Heart left ventricle (tissue), 16 donors: ENCODE data around the gene NEDD9. TPM values are rescaled to one million over a fixed set of nuclear protein-coding genes. Genes with fewer than 3 reads are reported as not detected.

Experiments
- ATAC-seq, 4 donors: fragments of 200-7000 bp; cut with Tn5 transposase; one replicate each; pipeline ENCODE4 v1.9.1; 2020 to 2022; ENCODE audit warnings: moderate library complexity in 4 of 4, mild to moderate bottlenecking in 3 of 4, moderate number of reproducible peaks in 1 of 4
- DNase-seq, 5 donors: peaks; one replicate each; pipeline ENCODE4 v3.0.0-alpha.2; 2020
- H3K27ac ChIP-seq, 12 donors: fragments of 200-600 bp; sonication (generic) in 4 of 12; one replicate each; pipeline versions ENCODE4 v1.5.0 to v1.8.0; 2016 to 2022; ENCODE audit warnings: mild to moderate bottlenecking in 2 of 12
- H3K27me3 ChIP-seq, 9 donors: fragments of 200-600 bp; sonication (generic) in 2 of 9; one replicate each; pipeline versions ENCODE4 v1.5.1 to v1.8.0; 2016 to 2022; ENCODE audit warnings: mild to moderate bottlenecking in 3 of 9
- H3K36me3 ChIP-seq, 9 donors: fragments of 200-600 bp; sonication (generic) in 2 of 9; one replicate each; pipeline versions ENCODE4 v1.5.0 to v1.8.0; 2018 to 2022; ENCODE audit warnings: mild to moderate bottlenecking in 2 of 9
- H3K4me1 ChIP-seq, 12 donors: fragments of 200-600 bp; sonication (generic) in 4 of 12; one replicate each; pipeline versions ENCODE4 v1.5.0 to v1.8.0; 2016 to 2022; ENCODE audit warnings: mild to moderate bottlenecking in 3 of 12
- H3K4me3 ChIP-seq, 12 donors: fragments of 200-600 bp; sonication (generic) in 4 of 12; one replicate each; pipeline versions ENCODE4 v1.5.0 to v1.8.0; 2017 to 2022; ENCODE audit warnings: mild to moderate bottlenecking in 9 of 12, moderate library complexity in 4 of 12
- H3K9me3 ChIP-seq, 12 donors: fragments of 200-600 bp; sonication (generic) in 4 of 12; one replicate each; pipeline versions ENCODE4 v1.5.0 to v1.8.0; 2016 to 2022; ENCODE audit warnings: mild to moderate bottlenecking in 1 of 12
- CTCF ChIP-seq, 12 donors: fragments of 200-600 bp; sonication (generic) in 4 of 12; IDR thresholded peaks; one replicate each; pipeline versions ENCODE4 v1.5.0 to v1.8.0; 2018 to 2022; ENCODE audit warnings: antibody characterized with exemption in 12 of 12, mild to moderate bottlenecking in 5 of 12
- POLR2A ChIP-seq, 2 donors: fragments of 450-650 bp; IDR thresholded peaks; one replicate each; pipeline ENCODE4 v1.6.1; 2017; ENCODE audit warnings: antibody characterized with exemption in 2 of 2, mild to moderate bottlenecking in 2 of 2, moderate library complexity in 2 of 2
- WGBS, 4 donors: extraction: QIAGEN DNeasy Blood & Tissue Kit in 2 of 4; methylation state at CpG; one replicate each; pipeline versions ENCODE4 v1.1.5 to v1.1.7; 2013 to 2018; 5-methylcytosine and 5-hydroxymethylcytosine counted together
- intact Hi-C, 10 donors: fragments of 100-400 bp; cut with DNase I; formaldehyde crosslinking; loops; one replicate each; pipeline versions ENCODE4 v1.11.1 to v1.14.2; 2022
- polyA plus RNA-seq, 2 donors: library from polyadenylated mRNA; stranded (reverse); fragments of 200-250 nt; gene quantifications; one replicate each; pipeline ENCODE4 v1.2.3, GENCODE V29; 2013
- total RNA-seq, 9 donors: library from RNA; depleted of rRNA in 2 of 9; stranded (reverse); fragments of >200 nt in 2 of 9; fragmentation: NEBNext Ultra II Directional in 3 of 9; extraction: Animal tissue kit (Norgen Biotek cat#: 25700) in 3 of 9; gene quantifications; one replicate each; pipeline versions ENCODE4 v1.1.0 to v1.2.4, GENCODE V29; 2016 to 2023
- donor health status: ischemic (EF 13 %, LVEDD 7.1; RV severe dilation, severe dysfunction).
- donor health status: healthy with polysubstance abuse.
- donor health status: DM: no; HTN: yes; CAD: no.
- donor health status: DM: no; HTN: no; CAD: no.
- donor health status: ischemic (EF 25% LVEDD 6.9; RV normal size, moderate dysfunction).
- donor health status: ischemic (EF 25% LVEDD 5.7; RV mildly dilated, moderate dysfunction).
- donor health status: healthy.
- donor health status: DM: yes; HTN: yes; CAD: no.
- donor health status: ischemic (EF 35%, LVEDD 5.7; RV mildly dilated, moderate dysfunction).
- donor health status: nonischemic (EF 11% LVEDD 7.7; RV severe dilation, severe dysfunction).
- donor health status: DM: yes; HTN: yes; CAD: no.
- donor health status: PGD.
- donor health status: ischemic (EF 29% LVEDD 5.4; RV normal size, mild dysfunction).
- donor health status: nonischemic (EF 23%, LVEDD 6.1; RV moderate dilation, normal function).

Gene NEDD9
- total and polyA plus RNA-seq, 11 donors = 10.2 to 55.7 (median 20.9) TPM

- DNase-seq = no peak
- TF ChIP-seq POLR2A (IDR thresholded peaks at IDR 0.05) = no peak
- TF ChIP-seq CTCF (IDR thresholded peaks at IDR 0.05) = no peak
- no peaks in the 10 kb centered on the region for H3K27me3 ChIP-seq
- WGBS, 4 donors = 96 to 98% (median 98%) methylated on average over 6 of the region's 6 CpGs
- peak overlapping the region in 4 of 12 donors; percentile 40 to 53 (median 50) for H3K4me3 ChIP-seq
- ATAC-seq = no peak
- H3K4me1 ChIP-seq = no peaks in the 10 kb centered on the region
- H3K27ac ChIP-seq = no peak overlapping the region
- peaks cover 0 to 3% (median 0%) of the 10 kb centered on the region in 12 donors for H3K9me3 ChIP-seq
- intact Hi-C loops = no loop called here
- H3K36me3 ChIP-seq = no peaks in the 10 kb centered on the region
Observed at GRCh38 chr6:11153447-11153846, 79.0 kb downstream of the NEDD9 start.

- intact Hi-C loops = no loop called here
- ATAC-seq = no peak
- Histone ChIP-seq H3K27me3 (no peaks in the 10 kb centered on the region), H3K4me1 (no peaks in the 10 kb centered on the region), H3K36me3 (no peaks in the 10 kb centered on the region), H3K9me3 (peaks cover 0 to 3% (median 0%) of the 10 kb centered on the region in 12 donors), H3K4me3 (no peak overlapping the region), H3K27ac (no peak overlapping the region)
- no peak for TF ChIP-seq CTCF (IDR thresholded peaks at IDR 0.05)
- DNase-seq = no peak
Observed at GRCh38 chr6:11152581-11152980, 79.9 kb downstream of the NEDD9 start.

- Histone ChIP-seq H3K4me3 (no peak overlapping the region), H3K27ac (no peak overlapping the region), H3K27me3 (no peaks in the 10 kb centered on the region), H3K4me1 (no peaks in the 10 kb centered on the region), H3K36me3 (no peaks in the 10 kb centered on the region), H3K9me3 (no peaks in the 10 kb centered on the region)
- TF ChIP-seq CTCF (IDR thresholded peaks at IDR 0.05) = no peak
- TF ChIP-seq POLR2A (IDR thresholded peaks at IDR 0.05) = no peak
- intact Hi-C loops = no loop called here
- no peak for DNase-seq
- no peak for ATAC-seq
- 78 to 100% (median 83%) methylated on average over 1 of the region's 1 CpG for WGBS, 4 donors
Observed at GRCh38 chr6:11151488-11151887, 81.0 kb downstream of the NEDD9 start.

GRCh38 chr6:11149551-11149950 is 82.9 kb downstream of the NEDD9 start:
- intact Hi-C loops = loop anchor here in 3 of 10 donors (5.0 to 10.0 kb wide), 2 partner anchors 425 to 428 kb away; no protein-coding TSS in a partner anchor
- WGBS, 4 donors = 95 to 99% (median 97%) methylated on average over 3 of the region's 3 CpGs
- Histone ChIP-seq H3K27ac (no peak overlapping the region), H3K4me3 (no peak overlapping the region), H3K4me1 (peaks cover 0 to 2% (median 0%) of the 10 kb centered on the region in 12 donors), H3K27me3 (no peaks in the 10 kb centered on the region), H3K36me3 (no peaks in the 10 kb centered on the region), H3K9me3 (no peaks in the 10 kb centered on the region)
- no peak for DNase-seq
- TF ChIP-seq POLR2A (IDR thresholded peaks at IDR 0.05) (no peak), CTCF (IDR thresholded peaks at IDR 0.05) (no peak)
- no peak for ATAC-seq
